Ovary (tissue), 3 donors: ENCODE measurements around the gene FKBP14.

Experiments
- EP300 ChIP-seq: sonication (generic); formaldehyde crosslinking; IDR thresholded peaks from one replicate; pipeline ENCODE4 v1.6.1; 2017; ENCODE audit warnings: antibody characterized with exemption
- POLR2A ChIP-seq: fragments of 450-650 bp; IDR thresholded peaks from one replicate; pipeline ENCODE4 v1.6.1; 2017; ENCODE audit warnings: antibody characterized with exemption, mild to moderate bottlenecking, moderate library complexity
- TF ChIP-seq, protein P1 (sequence below), 3 donors: fragments of 450-650 bp in 2 of 3; fragments of 200-600 bp in 1 of 3; IDR thresholded peaks; one replicate each; pipeline versions ENCODE4 v1.5.1 to v1.8.0; 2016 to 2022; ENCODE audit warnings: antibody characterized with exemption in 3 of 3, mild to moderate bottlenecking in 1 of 3
- donor health status: DM: no; HTN: no; CAD: no.

DNA sequence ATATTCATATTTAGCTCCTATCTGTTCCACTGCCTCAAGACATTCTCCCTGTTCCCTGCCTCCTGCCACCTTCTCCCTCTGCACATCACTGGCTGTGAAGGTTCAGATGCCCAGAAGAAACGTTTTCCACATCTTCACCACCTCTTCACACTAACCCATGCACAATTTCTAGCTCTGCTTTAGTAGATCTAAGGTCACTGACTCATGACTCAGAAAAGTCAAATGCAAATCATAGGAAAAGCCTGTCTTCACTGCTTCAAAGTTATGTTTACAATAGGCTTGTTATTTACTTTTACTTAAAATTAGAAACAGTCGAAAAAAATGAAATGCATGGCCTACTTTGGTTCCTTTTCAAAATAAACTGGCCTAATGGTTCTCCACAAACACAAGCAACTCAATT is 39.4 kb downstream of the FKBP14 start:
- TF ChIP-seq POLR2A (no peak), EP300 (no peak)
- TF ChIP-seq, protein P1, sequence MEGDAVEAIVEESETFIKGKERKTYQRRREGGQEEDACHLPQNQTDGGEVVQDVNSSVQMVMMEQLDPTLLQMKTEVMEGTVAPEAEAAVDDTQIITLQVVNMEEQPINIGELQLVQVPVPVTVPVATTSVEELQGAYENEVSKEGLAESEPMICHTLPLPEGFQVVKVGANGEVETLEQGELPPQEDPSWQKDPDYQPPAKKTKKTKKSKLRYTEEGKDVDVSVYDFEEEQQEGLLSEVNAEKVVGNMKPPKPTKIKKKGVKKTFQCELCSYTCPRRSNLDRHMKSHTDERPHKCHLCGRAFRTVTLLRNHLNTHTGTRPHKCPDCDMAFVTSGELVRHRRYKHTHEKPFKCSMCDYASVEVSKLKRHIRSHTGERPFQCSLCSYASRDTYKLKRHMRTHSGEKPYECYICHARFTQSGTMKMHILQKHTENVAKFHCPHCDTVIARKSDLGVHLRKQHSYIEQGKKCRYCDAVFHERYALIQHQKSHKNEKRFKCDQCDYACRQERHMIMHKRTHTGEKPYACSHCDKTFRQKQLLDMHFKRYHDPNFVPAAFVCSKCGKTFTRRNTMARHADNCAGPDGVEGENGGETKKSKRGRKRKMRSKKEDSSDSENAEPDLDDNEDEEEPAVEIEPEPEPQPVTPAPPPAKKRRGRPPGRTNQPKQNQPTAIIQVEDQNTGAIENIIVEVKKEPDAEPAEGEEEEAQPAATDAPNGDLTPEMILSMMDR (IDR thresholded peaks at IDR 0.05): no peak
